ENCODE measurements around the gene ATP4A. TPM values are rescaled to one million over a fixed set of nuclear protein-coding genes. Genes with fewer than 3 reads are reported as not detected.

Gene ATP4A
- polyA plus RNA-seq, 1 experiment: not detected

- H3K27me3 ChIP-seq (ENCODE audit: control insufficient read depth, insufficient read depth, low read length): no peaks in the 10 kb centered on the region
- TF ChIP-seq, protein P1, sequence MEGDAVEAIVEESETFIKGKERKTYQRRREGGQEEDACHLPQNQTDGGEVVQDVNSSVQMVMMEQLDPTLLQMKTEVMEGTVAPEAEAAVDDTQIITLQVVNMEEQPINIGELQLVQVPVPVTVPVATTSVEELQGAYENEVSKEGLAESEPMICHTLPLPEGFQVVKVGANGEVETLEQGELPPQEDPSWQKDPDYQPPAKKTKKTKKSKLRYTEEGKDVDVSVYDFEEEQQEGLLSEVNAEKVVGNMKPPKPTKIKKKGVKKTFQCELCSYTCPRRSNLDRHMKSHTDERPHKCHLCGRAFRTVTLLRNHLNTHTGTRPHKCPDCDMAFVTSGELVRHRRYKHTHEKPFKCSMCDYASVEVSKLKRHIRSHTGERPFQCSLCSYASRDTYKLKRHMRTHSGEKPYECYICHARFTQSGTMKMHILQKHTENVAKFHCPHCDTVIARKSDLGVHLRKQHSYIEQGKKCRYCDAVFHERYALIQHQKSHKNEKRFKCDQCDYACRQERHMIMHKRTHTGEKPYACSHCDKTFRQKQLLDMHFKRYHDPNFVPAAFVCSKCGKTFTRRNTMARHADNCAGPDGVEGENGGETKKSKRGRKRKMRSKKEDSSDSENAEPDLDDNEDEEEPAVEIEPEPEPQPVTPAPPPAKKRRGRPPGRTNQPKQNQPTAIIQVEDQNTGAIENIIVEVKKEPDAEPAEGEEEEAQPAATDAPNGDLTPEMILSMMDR (IDR thresholded peaks at IDR 0.05; ENCODE audit: insufficient read depth, low read depth, low read length): no peak
- H3K36me3 ChIP-seq (ENCODE audit: control insufficient read depth, insufficient read depth, low read length): peaks cover 4% of the 10 kb centered on the region
- H3K4me3 ChIP-seq (ENCODE audit: low read depth, low read length): peak within 1 kb of the TSS; percentile 93
- DNase-seq (ENCODE audit: low read depth): peak; percentile 30
- ChIA-PET CTCF (interaction anchor here (0.9 to 1.5 kb wide), 3 partner anchors 11 to 35 kb away, joined by 3 to 5 read pairs (median 3); no protein-coding TSS in a partner anchor), POLR2A (no interaction called here)
These were observed 18.2 kb downstream of the ATP4A start, which contains the start of gene TMEM147 for GRCh38 chr19:35545001-35545854. Gene TMEM147 (plus strand): TSS chr19:35545626. CDS start chr19:35545740, 114 bp downstream.

DNA sequence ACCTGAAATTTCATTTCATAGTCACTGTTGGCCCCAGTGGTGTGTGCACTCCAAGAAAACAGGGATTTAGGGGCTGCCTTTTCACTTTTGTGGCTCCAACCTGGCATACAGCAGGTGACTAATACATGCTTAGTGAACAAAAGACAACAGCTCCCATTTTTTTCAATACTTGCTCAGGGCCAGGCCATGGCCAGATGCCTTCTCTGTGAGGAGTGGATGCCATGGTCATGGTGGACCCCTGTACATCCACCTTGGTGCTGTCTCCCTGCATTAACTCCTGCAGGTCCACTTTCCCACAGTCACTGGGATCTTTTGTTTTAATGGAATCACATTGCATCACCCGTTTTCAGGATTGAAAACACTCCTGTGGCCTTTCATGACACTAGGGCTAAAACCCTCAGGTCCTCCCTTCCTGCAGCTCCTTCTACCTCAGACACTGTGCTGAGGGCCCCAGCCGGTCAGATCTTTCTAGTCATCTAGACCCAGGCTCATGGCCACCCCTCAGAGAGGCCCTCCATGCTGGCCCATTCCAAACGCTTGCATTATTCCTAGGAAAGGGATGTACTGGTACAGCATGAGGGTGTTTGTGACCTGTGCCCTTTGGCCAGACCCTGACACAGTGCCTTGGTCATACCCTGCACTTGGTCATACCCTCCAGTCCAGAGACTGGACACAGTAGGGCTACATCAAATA lies 19.2 kb downstream of the ATP4A start:
- TF ChIP-seq, protein P1 (IDR thresholded peaks at IDR 0.05; ENCODE audit: insufficient read depth, low read depth, low read length): no peak
- no peak for DNase-seq (ENCODE audit: low read depth)
- Histone ChIP-seq H3K4me3 (ENCODE audit: low read depth, low read length) (peak overlapping the region; percentile 93), H3K36me3 (ENCODE audit: control insufficient read depth, insufficient read depth, low read length) (peaks cover 4% of the 10 kb centered on the region), H3K27me3 (ENCODE audit: control insufficient read depth, insufficient read depth, low read length) (no peaks in the 10 kb centered on the region)
- POLR2A ChIA-PET: no interaction called here
- CTCF ChIA-PET: interaction anchor here (0.9 to 1.5 kb wide), 3 partner anchors 10 to 34 kb away, joined by 3 to 5 read pairs (median 3); no protein-coding TSS in a partner anchor

GRCh38 chr19:35543280-35544109 lies 20.0 kb downstream of the ATP4A start:
- TF ChIP-seq, protein P1 (IDR thresholded peaks at IDR 0.05; ENCODE audit: insufficient read depth, low read depth, low read length): no peak
- ChIA-PET POLR2A (no interaction called here), CTCF (interaction anchor here (1.5 to 2.7 kb wide), 2 partner anchors 14 to 33 kb away, joined by 3 to 9 read pairs; no protein-coding TSS in a partner anchor)
- H3K27me3 ChIP-seq (ENCODE audit: control insufficient read depth, insufficient read depth, low read length): no peaks in the 10 kb centered on the region
- peaks cover 4% of the 10 kb centered on the region for H3K36me3 ChIP-seq (ENCODE audit: control insufficient read depth, insufficient read depth, low read length)
- H3K4me3 ChIP-seq (ENCODE audit: low read depth, low read length): no peak overlapping the region
- DNase-seq (ENCODE audit: low read depth): no peak

DNA sequence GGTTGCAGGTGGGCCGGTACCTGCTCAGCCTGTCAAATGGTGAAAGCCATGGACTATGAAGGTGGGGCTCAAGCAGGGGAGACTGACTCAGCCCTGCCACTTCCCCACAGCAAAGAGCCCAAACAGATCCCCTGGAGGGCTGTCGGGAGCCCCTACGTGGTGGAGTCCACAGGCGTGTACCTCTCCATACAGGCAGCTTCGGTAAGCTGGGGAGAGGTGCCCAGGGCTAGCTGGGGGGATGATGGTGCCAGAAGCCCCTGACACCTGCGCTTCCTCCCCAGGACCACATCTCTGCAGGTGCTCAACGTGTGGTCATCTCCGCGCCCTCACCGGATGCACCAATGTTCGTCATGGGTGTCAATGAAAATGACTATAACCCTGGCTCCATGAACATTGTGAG lies 21.2 kb downstream of the ATP4A start:
- TF ChIP-seq, protein P1 (IDR thresholded peaks at IDR 0.05; ENCODE audit: insufficient read depth, low read depth, low read length): no peak
- POLR2A ChIA-PET: no interaction called here
- Histone ChIP-seq H3K27me3 (ENCODE audit: control insufficient read depth, insufficient read depth, low read length) (no peaks in the 10 kb centered on the region), H3K4me3 (ENCODE audit: low read depth, low read length) (no peak overlapping the region), H3K36me3 (ENCODE audit: control insufficient read depth, insufficient read depth, low read length) (peaks cover 3% of the 10 kb centered on the region)
- CTCF ChIA-PET: interaction anchor here (2.7 kb wide), 1 partner anchor 31 kb away, joined by 9 read pairs; no protein-coding TSS in a partner anchor
- no peak for DNase-seq (ENCODE audit: low read depth)

Data from BJ (cell line).